CD14-positive monocyte (primary cell): ENCODE data around the gene PLXNA4. TPM values are rescaled to one million over a fixed set of nuclear protein-coding genes. Genes with fewer than 3 reads are reported as not detected.

Source experiments
- DNase-seq, 3 donors: peaks; one replicate each; pipeline ENCODE4 v3.0.0-alpha.2; 2011 to 2022
- H2AFZ ChIP-seq: 2 replicates; pipeline ENCODE4 v1.6.0; 2012; ENCODE audit warnings: mild to moderate bottlenecking, low read depth, low read length, inconsistent platforms; ENCODE audit not compliant: insufficient read depth, poor library complexity, severe bottlenecking
- H3K27ac ChIP-seq, 2 donors: 1 replicate in 1 of 2; 2 replicates in 1 of 2; pipeline ENCODE4 v1.5.1; 2012 to 2013; ENCODE audit warnings: low read length in 2 of 2, control low read depth in 1 of 2, inconsistent platforms in 1 of 2, low read depth in 1 of 2, mild to moderate bottlenecking in 1 of 2
- H3K27me3 ChIP-seq, 2 donors: one replicate each; pipeline versions ENCODE4 v1.6.0 to v1.6.1; 2011 to 2013; ENCODE audit warnings: low read length in 2 of 2; ENCODE audit not compliant: control insufficient read depth in 2 of 2, insufficient read depth in 2 of 2
- H3K36me3 ChIP-seq, 2 donors: replicated peaks in 1 of 2; 1 replicate in 1 of 2; 2 replicates in 1 of 2; pipeline versions ENCODE4 v1.5.1 to v1.6.1; 2012 to 2013; ENCODE audit warnings: low read length in 2 of 2, control low read depth in 1 of 2, inconsistent platforms in 1 of 2, mild to moderate bottlenecking in 1 of 2; ENCODE audit not compliant: insufficient read depth in 2 of 2, control insufficient read depth in 1 of 2
- H3K4me1 ChIP-seq, 2 donors: 1 replicate in 1 of 2; 2 replicates in 1 of 2; pipeline versions ENCODE4 v1.5.1 to v1.6.1; 2012 to 2013; ENCODE audit warnings: low read length in 2 of 2, control low read depth in 1 of 2, inconsistent platforms in 1 of 2, mild to moderate bottlenecking in 1 of 2, moderate library complexity in 1 of 2; ENCODE audit not compliant: insufficient read depth in 2 of 2, control insufficient read depth in 1 of 2
- H3K4me2 ChIP-seq: replicated peaks from 2 replicates; pipeline ENCODE3; 2012; ENCODE audit warnings: low read length, moderate library complexity, mild to moderate bottlenecking; ENCODE audit not compliant: poor library complexity, severe bottlenecking; ENCODE audit errors: extremely low read depth
- H3K4me3 ChIP-seq, 3 experiments: fragments of 200-600 bp in 1 of 3; sonication (generic) in 1 of 3; replicated peaks in 1 of 3; 1 replicate in 2 of 3; 2 replicates in 1 of 3; pipeline ENCODE4 v1.5.1; 2011 to 2013; ENCODE audit warnings: low read length in 3 of 3, mild to moderate bottlenecking in 3 of 3, control low read depth in 2 of 3, low read depth in 2 of 3, inconsistent platforms in 1 of 3, moderate library complexity in 1 of 3
- H3K79me2 ChIP-seq: 2 replicates; pipeline ENCODE4 v1.6.0; 2012; ENCODE audit warnings: mild to moderate bottlenecking, control low read depth, inconsistent platforms, low read length, moderate library complexity; ENCODE audit not compliant: insufficient read depth
- H3K9ac ChIP-seq: 2 replicates; pipeline ENCODE4 v1.6.0; 2017; ENCODE audit warnings: low read length, mild to moderate bottlenecking; ENCODE audit not compliant: insufficient read depth, poor library complexity, severe bottlenecking
- H3K9me3 ChIP-seq, 2 donors: replicated peaks in 1 of 2; 1 replicate in 1 of 2; 2 replicates in 1 of 2; pipeline versions ENCODE4 v1.5.1 to v1.6.1; 2012 to 2013; ENCODE audit warnings: low read length in 2 of 2, control low read depth in 1 of 2; ENCODE audit not compliant: control insufficient read depth in 1 of 2, insufficient read depth in 1 of 2
- H4K20me1 ChIP-seq: 2 replicates; pipeline ENCODE4 v1.6.0; 2012; ENCODE audit warnings: mild to moderate bottlenecking, low read length, control low read depth, moderate library complexity; ENCODE audit not compliant: insufficient read depth
- H3K27ac Mint-ChIP-seq, 7 donors: one replicate each; pipeline ENCODE4 v1.8.0; 2020; ENCODE audit warnings: mild to moderate bottlenecking in 7 of 7, mixed read lengths in 7 of 7, moderate library complexity in 6 of 7, inconsistent platforms in 2 of 7
- H3K27me3 Mint-ChIP-seq, 3 donors: one replicate each; pipeline ENCODE4 v1.8.0; 2021 to 2022; ENCODE audit warnings: low read depth in 3 of 3, mild to moderate bottlenecking in 3 of 3, mixed read lengths in 3 of 3, moderate library complexity in 3 of 3, inconsistent platforms in 1 of 3
- H3K36me3 Mint-ChIP-seq, 2 donors: one replicate each; pipeline ENCODE4 v1.8.0; 2020; ENCODE audit warnings: mixed read lengths in 2 of 2, inconsistent platforms in 1 of 2, mild to moderate bottlenecking in 1 of 2
- H3K4me1 Mint-ChIP-seq: one replicate; pipeline ENCODE4 v1.8.0; 2020; ENCODE audit warnings: mild to moderate bottlenecking, mixed read lengths
- H3K4me3 Mint-ChIP-seq, 2 donors: one replicate each; pipeline ENCODE4 v1.8.0; 2020; ENCODE audit warnings: mild to moderate bottlenecking in 2 of 2, mixed read lengths in 2 of 2, moderate library complexity in 1 of 2
- H3K9me3 Mint-ChIP-seq, 7 donors: one replicate each; pipeline ENCODE4 v1.8.0; 2020 to 2022; ENCODE audit warnings: mixed read lengths in 7 of 7, mild to moderate bottlenecking in 6 of 7, moderate library complexity in 6 of 7, inconsistent platforms in 2 of 7
- CTCF ChIP-seq: fragments of 200-600 bp; IDR thresholded peaks from one replicate; pipeline ENCODE4 v1.8.0; 2022; ENCODE audit warnings: antibody characterized with exemption, mild to moderate bottlenecking
- WGBS: methylation state at CpG from one replicate; pipeline ENCODE4 v1.1.5; 2013; ENCODE audit warnings: missing lambda C conversion rate; ENCODE audit not compliant: insufficient coverage; 5-methylcytosine and 5-hydroxymethylcytosine counted together
- intact Hi-C, 2 donors: fragments of 100-400 bp; cut with micrococcal nuclease; formaldehyde crosslinking; loops; one replicate each; pipeline versions ENCODE4 v1.15.0 to v1.15.1; 2023
- polyA plus RNA-seq, 3 donors: library from polyadenylated mRNA; depleted of rRNA in 1 of 3; unstranded in 2 of 3; stranded (reverse) in 1 of 3; fragments of 300-500 nt in 2 of 3; fragments of >200 nt in 1 of 3; fragmentation: Illumina TruSeq in 2 of 3; gene quantifications; 1 replicate in 2 of 3; 2 replicates in 1 of 3; pipeline ENCODE4 v1.2.3, GENCODE V29; 2012 to 2021

The PLXNA4 gene
- polyA plus RNA-seq, 3 donors = not detected

GRCh38 chr7:132458729-132459128, 117.5 kb downstream of the PLXNA4 start:
- peaks cover 0 to 3% of the 10 kb centered on the region in 2 donors for H3K4me1 ChIP-seq
- H2AFZ ChIP-seq = no peak overlapping the region
- no peaks in the 10 kb centered on the region for H4K20me1 ChIP-seq
- no peaks in the 10 kb centered on the region for H3K36me3 ChIP-seq
- no peaks in the 10 kb centered on the region for H3K27me3 ChIP-seq
- Mint-ChIP-seq H3K27ac (peak overlapping the region in 1 of 7 donors; percentile 56), H3K9me3 (no peaks in the 10 kb centered on the region), H3K27me3 (peaks cover 4 to 11% (median 8%) of the 10 kb centered on the region in 3 donors), H3K4me1 (peaks cover 20% of the 10 kb centered on the region), H3K36me3 (no peaks in the 10 kb centered on the region), H3K4me3 (no peak overlapping the region)
- 100% methylated on average over 8 of the region's 10 CpGs for WGBS
- no peaks in the 10 kb centered on the region for H3K79me2 ChIP-seq
- TF ChIP-seq CTCF = no peak
- H3K9me3 ChIP-seq = no peaks in the 10 kb centered on the region
- no peak overlapping the region for H3K9ac ChIP-seq
- no peak overlapping the region for H3K27ac ChIP-seq
- H3K4me3 ChIP-seq = no peak overlapping the region
- no peak overlapping the region for H3K4me2 ChIP-seq
- intact Hi-C loops = no loop called here
- no peak for DNase-seq

GRCh38 chr7:132457658-132458057, 118.6 kb downstream of the PLXNA4 start:
- Histone ChIP-seq H3K36me3 (no peaks in the 10 kb centered on the region), H3K27ac (no peak overlapping the region), H3K9me3 (no peaks in the 10 kb centered on the region), H2AFZ (no peak overlapping the region), H3K27me3 (no peaks in the 10 kb centered on the region), H3K9ac (no peak overlapping the region), H4K20me1 (no peaks in the 10 kb centered on the region), H3K79me2 (no peaks in the 10 kb centered on the region), H3K4me1 (no peaks in the 10 kb centered on the region), H3K4me2 (no peak overlapping the region), H3K4me3 (no peak overlapping the region)
- Mint-ChIP-seq H3K9me3 (no peaks in the 10 kb centered on the region), H3K27me3 (peaks cover 4 to 15% (median 9%) of the 10 kb centered on the region in 3 donors), H3K27ac (no peak overlapping the region), H3K4me1 (peaks cover 16% of the 10 kb centered on the region), H3K4me3 (no peak overlapping the region), H3K36me3 (no peaks in the 10 kb centered on the region)
- no peak for TF ChIP-seq CTCF
- DNase-seq = no peak
- 90% methylated on average over 3 of the region's 3 CpGs for WGBS
- intact Hi-C loops = no loop called here
